ENCODE results near the gene RGS7.

- TF ChIP-seq CTCF (IDR thresholded peaks at IDR 0.05): no peak
- TF ChIP-seq EP300 (IDR thresholded peaks at IDR 0.05): no peak
- TF ChIP-seq POLR2AphosphoS5 (IDR thresholded peaks at IDR 0.05): no peak
- TF ChIP-seq POLR2A (IDR thresholded peaks at IDR 0.05): no peak
These were observed 131.3 kb downstream of the RGS7 start for GRCh38 chr1:241225741-241226140.

Data from gastroesophageal sphincter (tissue), 3 donors.